Transverse colon (tissue), 4 donors: ENCODE results near the gene TBATA. TPM values are rescaled to one million over a fixed set of nuclear protein-coding genes. Genes with fewer than 3 reads are reported as not detected.
A peak's percentile ranks its signal among the peaks of the same experiment; 100 is the strongest.

Experiments used
- DNase-seq: peaks from one replicate; pipeline ENCODE4 v3.0.0-alpha.2; 2019
- H3K27ac ChIP-seq, 4 donors: fragments of 200-600 bp; sonication (generic); 2 replicates each; pipeline ENCODE4 v1.5.1; 2016 to 2018; ENCODE audit warnings: inconsistent platforms in 4 of 4
- H3K27me3 ChIP-seq: fragments of 200-600 bp; sonication (generic); 2 replicates; pipeline ENCODE4 v1.5.1; 2017; ENCODE audit warnings: inconsistent platforms
- H3K36me3 ChIP-seq, 4 donors: fragments of 200-600 bp; sonication (generic); 2 replicates each; pipeline ENCODE4 v1.5.1; 2017 to 2019; ENCODE audit warnings: inconsistent platforms in 4 of 4
- H3K4me1 ChIP-seq, 4 donors: fragments of 200-600 bp; sonication (generic); 2 replicates each; pipeline ENCODE4 v1.5.1; 2017 to 2020; ENCODE audit warnings: inconsistent platforms in 4 of 4
- H3K4me3 ChIP-seq, 4 donors: fragments of 200-600 bp; sonication (generic); 1 replicate in 1 of 4; 2 replicates in 3 of 4; pipeline versions ENCODE4 v1.5.1 to v1.6.1; 2017 to 2019; ENCODE audit warnings: inconsistent platforms in 4 of 4
- H3K9me3 ChIP-seq, 2 donors: fragments of 200-600 bp; sonication (generic); 2 replicates each; pipeline ENCODE4 v1.5.1; 2017 to 2019; ENCODE audit warnings: inconsistent platforms in 2 of 2
- CTCF ChIP-seq, 5 experiments: fragments of 200-600 bp in 3 of 5; fragments of 450-650 bp in 2 of 5; sonication (generic) in 3 of 5; IDR thresholded peaks; 1 replicate in 2 of 5; 2 replicates in 3 of 5; pipeline ENCODE4 v1.5.1; 2016 to 2017; ENCODE audit warnings: antibody characterized with exemption in 5 of 5, inconsistent platforms in 3 of 5, mild to moderate bottlenecking in 2 of 5, moderate library complexity in 1 of 5
- EP300 ChIP-seq: sonication (generic); formaldehyde crosslinking; IDR thresholded peaks from one replicate; pipeline ENCODE4 v1.6.1; 2017; ENCODE audit warnings: antibody characterized with exemption, low read depth
- POLR2A ChIP-seq: fragments of 450-650 bp; IDR thresholded peaks from one replicate; pipeline ENCODE4 v1.6.1; 2016; ENCODE audit warnings: antibody characterized with exemption, mild to moderate bottlenecking, moderate library complexity
- POLR2AphosphoS5 ChIP-seq, 3 donors: sonication (generic); formaldehyde crosslinking; IDR thresholded peaks; one replicate each; pipeline ENCODE4 v1.6.1; 2016; ENCODE audit warnings: antibody characterized with exemption in 3 of 3
- WGBS, 2 donors: methylation state at CpG; one replicate each; pipeline ENCODE4 v1.1.5; 2018; ENCODE audit warnings: low coverage in 1 of 2; 5-methylcytosine and 5-hydroxymethylcytosine counted together
- in situ Hi-C, 4 donors: fragments of 200-750 bp; cut with MboI; loops; one replicate each; pipeline versions ENCODE4 v1.15.0 to v1.15.1; 2017; ENCODE audit warnings: low sequenced_read_pairs in 3 of 4, low pct_ligation_motif_present in 1 of 4, low pct_unique_long_range_greater_than_20kb in 1 of 4
- intact Hi-C: fragments of 100-400 bp; cut with DNase I; formaldehyde crosslinking; loops from one replicate; pipeline ENCODE4 v1.15.1; 2023; ENCODE audit warnings: low total_unique reads
- total RNA-seq, 4 donors: library from RNA; depleted of rRNA; stranded (reverse); fragments of >200 nt; gene quantifications; one replicate each; pipeline ENCODE4 v1.1.0, GENCODE V29; 2016

The TBATA gene
- total RNA-seq, 4 donors from 2014 or later = not detected

DNA sequence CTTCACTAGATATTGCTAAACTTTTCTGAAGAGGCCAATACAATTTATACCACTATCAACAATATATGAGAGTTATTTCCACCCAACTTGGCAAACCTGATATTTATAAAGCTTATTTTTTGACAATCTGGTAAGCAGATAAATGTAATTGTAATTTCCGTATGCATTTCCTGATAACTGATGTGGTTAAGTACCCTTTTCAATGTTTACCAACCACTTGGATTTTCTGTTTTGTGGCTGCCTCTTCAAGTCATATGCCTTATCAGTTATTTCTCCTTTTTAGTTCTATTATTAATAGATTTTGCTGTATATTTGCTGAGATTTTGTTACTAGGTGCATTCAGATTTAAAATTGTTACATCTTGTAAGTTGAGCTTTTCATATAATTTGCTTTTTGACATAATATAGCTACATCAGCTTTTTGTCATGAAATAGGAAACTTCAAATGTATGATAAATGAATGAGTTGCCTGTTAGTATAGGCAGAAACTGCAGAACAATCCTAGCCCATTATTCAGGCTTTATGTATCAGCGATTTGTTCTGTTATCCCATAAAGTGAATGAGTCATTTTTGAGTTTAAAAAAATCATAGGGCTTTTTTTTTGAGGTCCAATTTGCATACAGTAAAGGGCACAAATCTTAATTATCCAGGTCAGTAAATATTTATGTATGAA lies 42.0 kb upstream of the TBATA start:
- in situ Hi-C loops = no loop called here
- no peak for DNase-seq
- peak overlapping the region in 1 of 4 donors; percentile 15 for H3K27ac ChIP-seq
- TF ChIP-seq EP300 (no peak), POLR2A (no peak), CTCF (IDR thresholded peaks at IDR 0.05) (no peak), POLR2AphosphoS5 (IDR thresholded peaks at IDR 0.05) (no peak)
- H3K4me1 ChIP-seq = peaks cover 5 to 60% (median 30%) of the 10 kb centered on the region in 4 donors
- H3K9me3 ChIP-seq = no peaks in the 10 kb centered on the region
- no peak overlapping the region for H3K4me3 ChIP-seq
- H3K27me3 ChIP-seq = no peaks in the 10 kb centered on the region
- intact Hi-C loops = no loop called here
- WGBS, 2 donors = 38 to 59% methylated on average over 2 of the region's 2 CpGs
- H3K36me3 ChIP-seq = no peaks in the 10 kb centered on the region

DNA sequence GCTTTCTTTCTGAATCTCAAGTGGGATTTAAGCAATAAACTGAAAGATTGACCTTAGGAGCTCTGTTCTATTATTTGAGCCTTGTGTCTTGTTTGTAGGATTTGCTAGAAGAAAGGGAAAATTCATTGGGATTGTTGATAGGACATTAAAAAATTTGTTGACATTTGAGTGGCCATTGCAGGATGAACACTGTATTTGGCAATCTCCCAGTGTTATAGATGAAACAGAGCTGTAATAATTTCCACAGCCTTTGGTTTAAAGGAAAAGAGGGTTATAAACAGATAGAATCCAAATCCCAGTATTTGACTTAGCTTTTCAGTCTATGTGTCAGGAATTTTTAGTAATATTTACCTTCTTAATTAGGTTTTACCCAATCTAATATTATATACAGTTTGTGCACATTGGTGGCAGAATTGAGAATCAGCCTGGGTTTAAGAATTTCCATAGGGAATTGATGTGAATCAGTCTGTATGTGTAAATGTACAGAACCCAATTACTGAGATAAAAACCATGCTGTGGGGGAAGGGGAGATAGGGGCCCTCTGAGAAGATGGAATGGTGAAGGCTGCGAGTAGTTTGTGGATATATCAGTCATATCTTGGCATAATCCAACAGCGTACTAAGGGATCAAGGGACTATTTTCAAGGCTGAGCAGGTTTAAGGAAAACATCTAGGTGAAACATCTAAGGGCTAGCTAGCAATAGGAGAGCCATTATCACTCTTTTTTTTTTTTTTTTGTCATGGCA lies 37.1 kb upstream of the TBATA start:
- H3K27ac ChIP-seq = no peak overlapping the region
- in situ Hi-C loops = no loop called here
- no peaks in the 10 kb centered on the region for H3K36me3 ChIP-seq

GRCh38 chr10:70820976-70821750 lies 36.0 kb upstream of the TBATA start:
- H3K4me1 ChIP-seq = peaks cover 6 to 23% (median 11%) of the 10 kb centered on the region in 4 donors
- intact Hi-C loops (no loop called here), in situ Hi-C loops (no loop called here)
- H3K9me3 ChIP-seq = no peaks in the 10 kb centered on the region
- 82 to 91% methylated on average over 2 to 4 of the region's 4 CpGs for WGBS, 2 donors
- no peak for DNase-seq
- H3K36me3 ChIP-seq = no peaks in the 10 kb centered on the region
- H3K27ac ChIP-seq = no peak overlapping the region
- TF ChIP-seq POLR2A = no peak
- no peak for TF ChIP-seq POLR2AphosphoS5 (IDR thresholded peaks at IDR 0.05)
- TF ChIP-seq EP300 = no peak
- no peak for TF ChIP-seq CTCF (IDR thresholded peaks at IDR 0.05)
- H3K27me3 ChIP-seq = no peaks in the 10 kb centered on the region
- no peak overlapping the region for H3K4me3 ChIP-seq

More for the DNA sequence above, 37.1 kb upstream of the TBATA start:
- H3K9me3 ChIP-seq = no peaks in the 10 kb centered on the region
- TF ChIP-seq POLR2A (no peak), EP300 (no peak), POLR2AphosphoS5 (IDR thresholded peaks at IDR 0.05) (no peak), CTCF (IDR thresholded peaks at IDR 0.05) (no peak)
- 88 to 94% methylated on average over 2 of the region's 2 CpGs for WGBS, 2 donors
- intact Hi-C loops = no loop called here
- H3K4me3 ChIP-seq = no peak overlapping the region
- DNase-seq = no peak
- H3K4me1 ChIP-seq = peaks cover 4 to 25% (median 7%) of the 10 kb centered on the region in 4 donors
- no peaks in the 10 kb centered on the region for H3K27me3 ChIP-seq
